SK-N-SH treated with all-trans-retinoic acid at 6 μM for 48 hours (cell line): ENCODE results near the gene BMPR1B.

ENCODE experiments used
- ATAC-seq: fragments of 200-7000 bp; cut with Tn5 transposase; 3 replicates; pipeline ENCODE4 v1.9.1; 2020; ENCODE audit warnings: mild to moderate bottlenecking, moderate library complexity
- ARNTL ChIP-seq: fragments of 450-650 bp; formaldehyde crosslinking; IDR thresholded peaks from 2 replicates; pipeline ENCODE4 v1.5.0; 2020; ENCODE audit warnings: low read depth, mild to moderate bottlenecking, moderate library complexity, borderline replicate concordance
- BACH2 ChIP-seq: fragments of 250-450 bp; sonication (Bioruptor Pico); IDR thresholded peaks from 2 replicates; pipeline ENCODE4 v1.9.0; 2021; ENCODE audit warnings: mild to moderate bottlenecking, borderline replicate concordance
- CSDC2 ChIP-seq: fragments of 250-450 bp; sonication (Bioruptor Pico); IDR thresholded peaks from 2 replicates; pipeline ENCODE4 v1.5.0; 2020; ENCODE audit warnings: mild to moderate bottlenecking, moderate library complexity
- GLIS3 ChIP-seq: fragments of 250-450 bp; sonication (Bioruptor Pico); IDR thresholded peaks from 2 replicates; pipeline ENCODE4 v1.5.0; 2020; ENCODE audit warnings: mild to moderate bottlenecking, moderate library complexity
- ISL1 ChIP-seq: fragments of 250-450 bp; sonication (Bioruptor Pico); IDR thresholded peaks from 2 replicates; pipeline ENCODE4 v2.1.2; 2022; ENCODE audit warnings: mild to moderate bottlenecking, moderate library complexity
- OSR1 ChIP-seq: fragments of 250-450 bp; sonication (Bioruptor Pico); IDR thresholded peaks from 2 replicates; pipeline ENCODE4 v1.8.0; 2022; ENCODE audit warnings: moderate library complexity, mild to moderate bottlenecking, inconsistent platforms
- PPARA ChIP-seq: fragments of 250-450 bp; sonication (Bioruptor Pico); IDR thresholded peaks from 2 replicates; pipeline ENCODE4 v1.5.0; 2020; ENCODE audit warnings: mild to moderate bottlenecking, borderline replicate concordance
- RARB ChIP-seq: fragments of 250-450 bp; sonication (Bioruptor Pico); IDR thresholded peaks from 2 replicates; pipeline ENCODE4 v1.8.0; 2021; ENCODE audit warnings: mild to moderate bottlenecking, moderate library complexity
- SNAI2 ChIP-seq: fragments of 250-450 bp; sonication (Bioruptor Pico); IDR thresholded peaks from 2 replicates; pipeline ENCODE4 v1.5.0; 2020; ENCODE audit warnings: mild to moderate bottlenecking, moderate library complexity
- TOX ChIP-seq: fragments of 250-450 bp; sonication (Bioruptor Pico); IDR thresholded peaks from 2 replicates; pipeline ENCODE4 v1.8.0; 2021; ENCODE audit warnings: mild to moderate bottlenecking, moderate library complexity, borderline replicate concordance
- ZFP3 ChIP-seq: fragments of 250-450 bp; sonication (Bioruptor Pico); IDR thresholded peaks from 2 replicates; pipeline ENCODE4 v1.5.0; 2020; ENCODE audit warnings: mild to moderate bottlenecking, moderate library complexity
- ZFP30 ChIP-seq: fragments of 450-650 bp; formaldehyde crosslinking; IDR thresholded peaks from 2 replicates; pipeline ENCODE4 v1.5.0; 2022; ENCODE audit warnings: mild to moderate bottlenecking, moderate library complexity
- ZNF565 ChIP-seq: fragments of 450-650 bp; formaldehyde crosslinking; conservative IDR thresholded peaks from 2 replicates; pipeline ENCODE4 v1.5.0; 2020; ENCODE audit warnings: low read depth, mild to moderate bottlenecking, moderate library complexity
- ZNF70 ChIP-seq: fragments of 450-650 bp; formaldehyde crosslinking; IDR thresholded peaks from 2 replicates; pipeline ENCODE4 v1.5.0; 2020; ENCODE audit warnings: mild to moderate bottlenecking, moderate library complexity
- TF ChIP-seq, protein P1 (sequence below): fragments of 250-450 bp; sonication (Bioruptor Pico); IDR thresholded peaks from 2 replicates; pipeline ENCODE4 v1.5.1; 2020; ENCODE audit warnings: low read depth, mild to moderate bottlenecking, moderate library complexity
- TF ChIP-seq, protein P2 (sequence below): fragments of 250-450 bp; sonication (Bioruptor Pico); IDR thresholded peaks from 2 replicates; pipeline ENCODE4 v1.5.0; 2020; ENCODE audit warnings: mild to moderate bottlenecking, moderate library complexity
- TF ChIP-seq, protein P3 (sequence below): fragments of 250-450 bp; sonication (Bioruptor Pico); IDR thresholded peaks from 2 replicates; pipeline ENCODE4 v1.8.0; 2021; ENCODE audit warnings: low read depth, mild to moderate bottlenecking, moderate library complexity, borderline replicate concordance
- TF ChIP-seq, protein P4 (sequence below): fragments of 250-450 bp; sonication (Bioruptor Pico); IDR thresholded peaks from 2 replicates; pipeline ENCODE4 v1.5.1; 2021; ENCODE audit warnings: mild to moderate bottlenecking, moderate library complexity
- TF ChIP-seq, protein P5 (sequence below): fragments of 250-450 bp; sonication (Bioruptor Pico); IDR thresholded peaks from 2 replicates; pipeline ENCODE4 v1.8.0; 2020; ENCODE audit warnings: mild to moderate bottlenecking, moderate library complexity, borderline replicate concordance

The BMPR1B gene

DNA sequence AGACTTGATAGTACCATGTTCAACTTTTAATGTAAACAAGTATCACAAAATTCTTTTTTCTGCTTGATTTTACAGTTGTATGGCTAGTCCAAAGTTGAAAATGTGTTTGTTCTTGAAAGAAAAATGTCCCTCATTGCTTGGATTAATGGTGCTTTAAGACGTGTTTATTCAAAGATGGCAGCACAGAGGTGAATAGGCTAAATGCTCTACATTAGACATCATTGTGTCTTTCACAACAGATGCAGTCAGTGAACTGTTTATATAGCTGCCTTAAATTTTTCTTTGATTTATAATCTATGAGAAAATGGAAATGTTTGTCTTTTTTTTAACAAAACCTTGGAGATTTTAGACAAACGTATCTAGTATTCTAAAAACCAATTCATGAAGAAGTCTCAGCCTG, 137.3 kb downstream of the BMPR1B start:
- TF ChIP-seq, protein P1, sequence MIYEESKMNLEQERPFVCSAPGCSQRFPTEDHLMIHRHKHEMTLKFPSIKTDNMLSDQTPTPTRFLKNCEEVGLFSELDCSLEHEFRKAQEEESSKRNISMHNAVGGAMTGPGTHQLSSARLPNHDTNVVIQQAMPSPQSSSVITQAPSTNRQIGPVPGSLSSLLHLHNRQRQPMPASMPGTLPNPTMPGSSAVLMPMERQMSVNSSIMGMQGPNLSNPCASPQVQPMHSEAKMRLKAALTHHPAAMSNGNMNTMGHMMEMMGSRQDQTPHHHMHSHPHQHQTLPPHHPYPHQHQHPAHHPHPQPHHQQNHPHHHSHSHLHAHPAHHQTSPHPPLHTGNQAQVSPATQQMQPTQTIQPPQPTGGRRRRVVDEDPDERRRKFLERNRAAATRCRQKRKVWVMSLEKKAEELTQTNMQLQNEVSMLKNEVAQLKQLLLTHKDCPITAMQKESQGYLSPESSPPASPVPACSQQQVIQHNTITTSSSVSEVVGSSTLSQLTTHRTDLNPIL (CRISPR knock-in tag), result no peak
- TF ChIP-seq TOX (CRISPR knock-in tag) (no peak), SNAI2 (CRISPR knock-in tag) (no peak), PPARA (CRISPR knock-in tag) (no peak), ZNF70 (CRISPR knock-in tag) (no peak), GLIS3 (CRISPR knock-in tag) (no peak), ISL1 (CRISPR knock-in tag) (no peak), CSDC2 (CRISPR knock-in tag) (no peak), ZFP3 (no peak)
- TF ChIP-seq, protein P2, sequence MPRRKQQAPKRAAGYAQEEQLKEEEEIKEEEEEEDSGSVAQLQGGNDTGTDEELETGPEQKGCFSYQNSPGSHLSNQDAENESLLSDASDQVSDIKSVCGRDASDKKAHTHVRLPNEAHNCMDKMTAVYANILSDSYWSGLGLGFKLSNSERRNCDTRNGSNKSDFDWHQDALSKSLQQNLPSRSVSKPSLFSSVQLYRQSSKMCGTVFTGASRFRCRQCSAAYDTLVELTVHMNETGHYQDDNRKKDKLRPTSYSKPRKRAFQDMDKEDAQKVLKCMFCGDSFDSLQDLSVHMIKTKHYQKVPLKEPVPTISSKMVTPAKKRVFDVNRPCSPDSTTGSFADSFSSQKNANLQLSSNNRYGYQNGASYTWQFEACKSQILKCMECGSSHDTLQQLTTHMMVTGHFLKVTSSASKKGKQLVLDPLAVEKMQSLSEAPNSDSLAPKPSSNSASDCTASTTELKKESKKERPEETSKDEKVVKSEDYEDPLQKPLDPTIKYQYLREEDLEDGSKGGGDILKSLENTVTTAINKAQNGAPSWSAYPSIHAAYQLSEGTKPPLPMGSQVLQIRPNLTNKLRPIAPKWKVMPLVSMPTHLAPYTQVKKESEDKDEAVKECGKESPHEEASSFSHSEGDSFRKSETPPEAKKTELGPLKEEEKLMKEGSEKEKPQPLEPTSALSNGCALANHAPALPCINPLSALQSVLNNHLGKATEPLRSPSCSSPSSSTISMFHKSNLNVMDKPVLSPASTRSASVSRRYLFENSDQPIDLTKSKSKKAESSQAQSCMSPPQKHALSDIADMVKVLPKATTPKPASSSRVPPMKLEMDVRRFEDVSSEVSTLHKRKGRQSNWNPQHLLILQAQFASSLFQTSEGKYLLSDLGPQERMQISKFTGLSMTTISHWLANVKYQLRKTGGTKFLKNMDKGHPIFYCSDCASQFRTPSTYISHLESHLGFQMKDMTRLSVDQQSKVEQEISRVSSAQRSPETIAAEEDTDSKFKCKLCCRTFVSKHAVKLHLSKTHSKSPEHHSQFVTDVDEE, result no peak

DNA sequence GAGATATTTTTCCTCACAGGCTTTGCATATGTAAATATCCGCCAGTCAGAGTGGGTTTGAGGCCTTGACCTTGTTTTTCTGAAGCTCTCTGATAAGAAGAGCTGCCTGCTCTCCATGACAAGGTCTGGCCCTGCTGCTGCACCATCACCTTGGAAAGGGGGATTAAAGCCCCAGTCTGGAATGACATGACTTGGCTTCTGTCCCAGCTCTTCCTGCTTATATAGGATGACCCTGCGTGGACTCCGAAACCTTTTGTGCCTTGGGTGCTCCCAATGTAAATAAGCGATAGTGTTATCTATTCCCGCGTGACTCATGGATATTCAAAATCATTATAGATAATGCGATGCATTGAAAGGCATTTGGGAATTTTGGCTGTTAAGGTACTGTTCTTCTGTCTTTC, 139.3 kb downstream of the BMPR1B start:
- ATAC-seq, result no peak
- TF ChIP-seq CSDC2 (CRISPR knock-in tag), result no peak
- TF ChIP-seq ZNF565 (CRISPR knock-in tag), result no peak
- no peak for TF ChIP-seq ZFP3
- TF ChIP-seq, protein P3, sequence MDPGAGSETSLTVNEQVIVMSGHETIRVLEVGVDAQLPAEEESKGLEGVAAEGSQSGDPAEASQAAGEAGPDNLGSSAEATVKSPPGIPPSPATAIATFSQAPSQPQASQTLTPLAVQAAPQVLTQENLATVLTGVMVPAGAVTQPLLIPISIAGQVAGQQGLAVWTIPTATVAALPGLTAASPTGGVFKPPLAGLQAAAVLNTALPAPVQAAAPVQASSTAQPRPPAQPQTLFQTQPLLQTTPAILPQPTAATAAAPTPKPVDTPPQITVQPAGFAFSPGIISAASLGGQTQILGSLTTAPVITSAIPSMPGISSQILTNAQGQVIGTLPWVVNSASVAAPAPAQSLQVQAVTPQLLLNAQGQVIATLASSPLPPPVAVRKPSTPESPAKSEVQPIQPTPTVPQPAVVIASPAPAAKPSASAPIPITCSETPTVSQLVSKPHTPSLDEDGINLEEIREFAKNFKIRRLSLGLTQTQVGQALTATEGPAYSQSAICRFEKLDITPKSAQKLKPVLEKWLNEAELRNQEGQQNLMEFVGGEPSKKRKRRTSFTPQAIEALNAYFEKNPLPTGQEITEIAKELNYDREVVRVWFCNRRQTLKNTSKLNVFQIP, result no peak
- no peak for TF ChIP-seq OSR1 (CRISPR knock-in tag)
- no peak for TF ChIP-seq ARNTL (CRISPR knock-in tag)
- TF ChIP-seq, protein P1 (CRISPR knock-in tag), result no peak
- TF ChIP-seq, protein P4, sequence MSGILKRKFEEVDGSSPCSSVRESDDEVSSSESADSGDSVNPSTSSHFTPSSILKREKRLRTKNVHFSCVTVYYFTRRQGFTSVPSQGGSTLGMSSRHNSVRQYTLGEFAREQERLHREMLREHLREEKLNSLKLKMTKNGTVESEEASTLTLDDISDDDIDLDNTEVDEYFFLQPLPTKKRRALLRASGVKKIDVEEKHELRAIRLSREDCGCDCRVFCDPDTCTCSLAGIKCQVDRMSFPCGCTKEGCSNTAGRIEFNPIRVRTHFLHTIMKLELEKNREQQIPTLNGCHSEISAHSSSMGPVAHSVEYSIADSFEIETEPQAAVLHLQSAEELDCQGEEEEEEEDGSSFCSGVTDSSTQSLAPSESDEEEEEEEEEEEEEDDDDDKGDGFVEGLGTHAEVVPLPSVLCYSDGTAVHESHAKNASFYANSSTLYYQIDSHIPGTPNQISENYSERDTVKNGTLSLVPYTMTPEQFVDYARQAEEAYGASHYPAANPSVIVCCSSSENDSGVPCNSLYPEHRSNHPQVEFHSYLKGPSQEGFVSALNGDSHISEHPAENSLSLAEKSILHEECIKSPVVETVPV (CRISPR knock-in tag), result no peak
- no peak for TF ChIP-seq PPARA (CRISPR knock-in tag)
- no peak for TF ChIP-seq GLIS3 (CRISPR knock-in tag)
- TF ChIP-seq BACH2 (CRISPR knock-in tag), result no peak
- TF ChIP-seq ZFP30 (CRISPR knock-in tag), result no peak
- no peak for TF ChIP-seq RARB (CRISPR knock-in tag)
- no peak for TF ChIP-seq TOX (CRISPR knock-in tag)

More for the DNA sequence above, 137.3 kb downstream of the BMPR1B start:
- ATAC-seq, result no peak

DNA sequence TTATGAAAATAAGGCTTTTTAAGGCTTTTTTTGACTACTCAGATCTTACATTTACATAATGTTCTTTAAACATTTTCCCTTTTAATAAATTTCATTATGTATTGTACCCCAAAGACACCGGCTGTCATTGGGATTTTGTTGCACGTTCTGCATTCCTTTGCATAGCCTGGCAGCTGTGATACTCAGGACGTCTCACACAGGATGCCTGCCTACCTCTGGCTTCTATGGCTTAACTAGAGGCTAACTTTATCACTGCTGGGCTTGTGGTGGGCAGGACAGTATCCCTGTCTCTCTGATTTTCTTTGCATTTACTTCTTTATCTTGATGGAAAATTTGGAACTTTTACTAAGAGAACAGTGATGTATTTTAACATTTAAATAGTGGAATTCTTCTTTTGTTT, 147.8 kb downstream of the BMPR1B start:
- no peak for ATAC-seq
- TF ChIP-seq TOX (CRISPR knock-in tag) (no peak), ARNTL (CRISPR knock-in tag) (no peak), SNAI2 (CRISPR knock-in tag) (no peak)
- TF ChIP-seq, protein P1 (CRISPR knock-in tag), result no peak
- TF ChIP-seq, protein P5, sequence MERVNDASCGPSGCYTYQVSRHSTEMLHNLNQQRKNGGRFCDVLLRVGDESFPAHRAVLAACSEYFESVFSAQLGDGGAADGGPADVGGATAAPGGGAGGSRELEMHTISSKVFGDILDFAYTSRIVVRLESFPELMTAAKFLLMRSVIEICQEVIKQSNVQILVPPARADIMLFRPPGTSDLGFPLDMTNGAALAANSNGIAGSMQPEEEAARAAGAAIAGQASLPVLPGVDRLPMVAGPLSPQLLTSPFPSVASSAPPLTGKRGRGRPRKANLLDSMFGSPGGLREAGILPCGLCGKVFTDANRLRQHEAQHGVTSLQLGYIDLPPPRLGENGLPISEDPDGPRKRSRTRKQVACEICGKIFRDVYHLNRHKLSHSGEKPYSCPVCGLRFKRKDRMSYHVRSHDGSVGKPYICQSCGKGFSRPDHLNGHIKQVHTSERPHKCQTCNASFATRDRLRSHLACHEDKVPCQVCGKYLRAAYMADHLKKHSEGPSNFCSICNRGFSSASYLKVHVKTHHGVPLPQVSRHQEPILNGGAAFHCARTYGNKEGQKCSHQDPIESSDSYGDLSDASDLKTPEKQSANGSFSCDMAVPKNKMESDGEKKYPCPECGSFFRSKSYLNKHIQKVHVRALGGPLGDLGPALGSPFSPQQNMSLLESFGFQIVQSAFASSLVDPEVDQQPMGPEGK (CRISPR knock-in tag), result no peak
